ENCODE measurements around the gene PAWR. TPM values are rescaled to one million over a fixed set of nuclear protein-coding genes. Genes with fewer than 3 reads are reported as not detected.
A peak's percentile ranks its signal among the peaks of the same experiment; 100 is the strongest.
"Not testable (repeated sequence)": the region's sequence is repeated elsewhere in the genome, so short reads cannot be mapped to it uniquely, and the experiment has no call there.

PAWR gene
- total and polyA plus RNA-seq, 4 donors = 6.8 to 119 (median 56.4) TPM

DNA sequence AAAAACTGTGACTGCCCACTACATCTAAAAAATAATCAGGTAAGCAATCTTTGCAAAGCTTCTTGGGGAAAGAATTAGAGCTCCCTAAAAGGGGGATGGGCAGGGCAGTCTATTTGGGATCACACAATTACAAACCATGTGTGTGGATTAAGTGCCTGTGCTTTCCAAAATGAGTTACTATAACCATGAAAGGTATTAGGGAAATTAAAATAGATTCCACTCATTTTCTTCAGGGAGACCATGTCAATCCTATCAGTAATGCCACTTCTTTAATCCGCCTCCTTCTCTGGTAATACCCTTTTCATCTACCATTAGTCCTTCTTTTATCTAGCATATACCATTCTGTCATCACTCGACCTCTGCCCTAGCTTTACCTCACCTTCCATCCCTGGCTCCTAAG, 53.7 kb downstream of the PAWR start:
- Histone ChIP-seq H3K9me3 (ENCODE audit: control insufficient read depth in 4 of 4, insufficient read depth in 3 of 4, low read length in 3 of 4) (no peaks in the 10 kb centered on the region), H3K4me3 (no peak overlapping the region), H3K27me3 (ENCODE audit: control insufficient read depth in 3 of 3, insufficient read depth in 3 of 3, low read length in 2 of 3) (no peaks in the 10 kb centered on the region), H3K36me3 (ENCODE audit: control insufficient read depth in 4 of 4, insufficient read depth in 4 of 4, low read length in 4 of 4) (no peaks in the 10 kb centered on the region), H3K27ac (ENCODE audit: low read depth in 1 of 2, low read length in 1 of 2) (no peak overlapping the region), H3K9ac (ENCODE audit: insufficient read depth in 1 of 2, low read length in 2 of 2) (no peak overlapping the region), H3K4me1 (ENCODE audit: control insufficient read depth in 5 of 5, insufficient read depth in 5 of 5, low read length in 5 of 5) (no peaks in the 10 kb centered on the region)
- ATAC-seq (ENCODE audit: insufficient read depth, low FRiP score) = no peak
- WGBS, 2 donors = 93 to 96% methylated on average over 2 of the region's 2 CpGs
- TF ChIP-seq, protein P1, sequence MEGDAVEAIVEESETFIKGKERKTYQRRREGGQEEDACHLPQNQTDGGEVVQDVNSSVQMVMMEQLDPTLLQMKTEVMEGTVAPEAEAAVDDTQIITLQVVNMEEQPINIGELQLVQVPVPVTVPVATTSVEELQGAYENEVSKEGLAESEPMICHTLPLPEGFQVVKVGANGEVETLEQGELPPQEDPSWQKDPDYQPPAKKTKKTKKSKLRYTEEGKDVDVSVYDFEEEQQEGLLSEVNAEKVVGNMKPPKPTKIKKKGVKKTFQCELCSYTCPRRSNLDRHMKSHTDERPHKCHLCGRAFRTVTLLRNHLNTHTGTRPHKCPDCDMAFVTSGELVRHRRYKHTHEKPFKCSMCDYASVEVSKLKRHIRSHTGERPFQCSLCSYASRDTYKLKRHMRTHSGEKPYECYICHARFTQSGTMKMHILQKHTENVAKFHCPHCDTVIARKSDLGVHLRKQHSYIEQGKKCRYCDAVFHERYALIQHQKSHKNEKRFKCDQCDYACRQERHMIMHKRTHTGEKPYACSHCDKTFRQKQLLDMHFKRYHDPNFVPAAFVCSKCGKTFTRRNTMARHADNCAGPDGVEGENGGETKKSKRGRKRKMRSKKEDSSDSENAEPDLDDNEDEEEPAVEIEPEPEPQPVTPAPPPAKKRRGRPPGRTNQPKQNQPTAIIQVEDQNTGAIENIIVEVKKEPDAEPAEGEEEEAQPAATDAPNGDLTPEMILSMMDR (IDR thresholded peaks at IDR 0.05; ENCODE audit: control extremely low read depth, extremely low read depth) = no peak
- DNase-seq = no peak

DNA sequence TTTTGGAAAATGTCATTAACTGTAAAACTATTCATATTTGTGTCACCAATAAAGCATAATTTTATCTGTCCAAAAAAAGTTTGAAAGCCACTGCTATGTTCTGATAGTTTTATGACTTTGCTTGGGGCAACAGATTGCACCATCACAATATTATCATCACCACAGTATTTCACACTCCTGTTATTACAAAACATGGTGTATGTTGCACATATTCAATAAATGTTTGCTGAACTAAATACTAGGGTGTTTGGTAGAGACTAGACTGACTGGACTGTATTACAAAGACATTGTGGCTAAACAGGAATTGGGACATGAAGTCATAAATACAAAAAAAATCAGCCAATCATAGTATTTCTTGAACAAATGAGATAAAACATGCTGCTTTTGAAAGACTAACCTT, 55.1 kb downstream of the PAWR start:
- H3K27ac ChIP-seq (ENCODE audit: low read depth in 1 of 2, low read length in 1 of 2) = no peak overlapping the region
- no peaks in the 10 kb centered on the region for H3K27me3 ChIP-seq (ENCODE audit: control insufficient read depth in 3 of 3, insufficient read depth in 3 of 3, low read length in 2 of 3)
- ATAC-seq (ENCODE audit: insufficient read depth, low FRiP score) (no peak), DNase-seq (peak in 2 of 3 donors; percentile 16 to 36)
- H3K4me3 ChIP-seq = no peak overlapping the region
- no peaks in the 10 kb centered on the region for H3K36me3 ChIP-seq (ENCODE audit: control insufficient read depth in 4 of 4, insufficient read depth in 4 of 4, low read length in 4 of 4)
- H3K9ac ChIP-seq (ENCODE audit: insufficient read depth in 1 of 2, low read length in 2 of 2) = no peak overlapping the region
- no peaks in the 10 kb centered on the region for H3K9me3 ChIP-seq (ENCODE audit: control insufficient read depth in 4 of 4, insufficient read depth in 3 of 4, low read length in 3 of 4)
- H3K4me1 ChIP-seq (ENCODE audit: control insufficient read depth in 5 of 5, insufficient read depth in 5 of 5, low read length in 5 of 5) = no peaks in the 10 kb centered on the region
- TF ChIP-seq, protein P1 (IDR thresholded peaks at IDR 0.05; ENCODE audit: control extremely low read depth, extremely low read depth) = no peak

DNA sequence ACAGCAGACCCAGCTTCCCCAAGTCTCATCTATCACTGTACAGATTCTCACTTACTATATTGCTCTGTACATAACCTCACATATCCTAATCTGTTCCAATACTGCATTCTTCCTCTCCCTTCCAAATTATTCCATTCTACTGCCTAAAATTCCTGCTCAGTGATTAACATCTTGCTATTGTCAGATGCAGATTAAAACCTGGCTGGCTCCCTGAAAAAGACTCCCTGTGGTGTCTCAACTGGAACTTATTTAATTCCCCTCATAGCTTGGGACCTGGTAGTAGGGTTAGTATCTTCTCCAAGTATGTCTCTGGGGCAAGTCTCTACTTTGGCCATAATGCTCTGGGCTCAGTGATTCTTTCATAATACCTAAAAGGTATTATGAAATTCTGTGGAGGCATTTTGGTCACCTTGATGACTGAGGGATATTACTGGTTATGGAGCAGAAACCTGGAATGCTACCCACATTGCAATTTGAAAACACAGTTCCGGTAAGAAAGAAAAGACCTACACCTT, 55.8 kb downstream of the PAWR start:
- TF ChIP-seq, protein P1 (IDR thresholded peaks at IDR 0.05; ENCODE audit: control extremely low read depth, extremely low read depth) = no peak
- Histone ChIP-seq H3K9me3 (ENCODE audit: control insufficient read depth in 4 of 4, insufficient read depth in 3 of 4, low read length in 3 of 4) (no peaks in the 10 kb centered on the region), H3K36me3 (ENCODE audit: control insufficient read depth in 4 of 4, insufficient read depth in 4 of 4, low read length in 4 of 4) (no peaks in the 10 kb centered on the region), H3K27me3 (ENCODE audit: control insufficient read depth in 3 of 3, insufficient read depth in 3 of 3, low read length in 2 of 3) (no peaks in the 10 kb centered on the region), H3K27ac (ENCODE audit: low read depth in 1 of 2, low read length in 1 of 2) (no peak overlapping the region), H3K4me1 (ENCODE audit: control insufficient read depth in 5 of 5, insufficient read depth in 5 of 5, low read length in 5 of 5) (no peaks in the 10 kb centered on the region), H3K9ac (ENCODE audit: insufficient read depth in 1 of 2, low read length in 2 of 2) (no peak overlapping the region), H3K4me3 (no peak overlapping the region)
- no peak for DNase-seq
- WGBS, 2 donors = 69 to 97% methylated on average over 1 of the region's 1 CpG
- ATAC-seq (ENCODE audit: insufficient read depth, low FRiP score) = no peak

DNA sequence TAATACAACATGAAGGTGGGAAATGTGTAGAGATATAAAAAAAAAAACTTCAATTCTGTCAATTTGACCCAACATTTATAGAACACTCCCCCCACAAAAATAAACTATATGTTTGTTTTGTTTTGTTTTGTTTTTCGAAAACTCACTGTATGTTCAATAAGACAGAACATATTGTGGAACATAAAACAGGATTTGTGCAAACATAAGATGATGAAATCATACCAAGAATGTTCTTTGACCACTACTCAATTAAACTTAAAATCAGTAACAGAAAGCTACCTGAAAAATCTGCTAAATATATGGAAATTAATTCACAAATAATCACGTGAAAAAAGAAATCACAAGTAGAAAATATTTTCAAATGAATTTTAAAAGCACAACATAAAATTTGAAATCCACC, 61.2 kb downstream of the PAWR start:
- no peaks in the 10 kb centered on the region for H3K36me3 ChIP-seq (ENCODE audit: control insufficient read depth in 4 of 4, insufficient read depth in 4 of 4, low read length in 4 of 4)
- ATAC-seq (ENCODE audit: insufficient read depth, low FRiP score) (no peak), DNase-seq (no peak)
- no peak overlapping the region for H3K9ac ChIP-seq (ENCODE audit: insufficient read depth in 1 of 2, low read length in 2 of 2)
- H3K9me3 ChIP-seq (ENCODE audit: control insufficient read depth in 4 of 4, insufficient read depth in 3 of 4, low read length in 3 of 4) = no peaks in the 10 kb centered on the region
- H3K27me3 ChIP-seq (ENCODE audit: control insufficient read depth in 3 of 3, insufficient read depth in 3 of 3, low read length in 2 of 3) = no peaks in the 10 kb centered on the region
- WGBS, 2 donors = 88 to 93% methylated on average over 2 of the region's 2 CpGs
- TF ChIP-seq, protein P1 (IDR thresholded peaks at IDR 0.05; ENCODE audit: control extremely low read depth, extremely low read depth) = no peak
- H3K4me1 ChIP-seq (ENCODE audit: control insufficient read depth in 5 of 5, insufficient read depth in 5 of 5, low read length in 5 of 5) = no peaks in the 10 kb centered on the region
- no peak overlapping the region for H3K27ac ChIP-seq (ENCODE audit: low read depth in 1 of 2, low read length in 1 of 2)
- H3K4me3 ChIP-seq = no peak overlapping the region

DNA sequence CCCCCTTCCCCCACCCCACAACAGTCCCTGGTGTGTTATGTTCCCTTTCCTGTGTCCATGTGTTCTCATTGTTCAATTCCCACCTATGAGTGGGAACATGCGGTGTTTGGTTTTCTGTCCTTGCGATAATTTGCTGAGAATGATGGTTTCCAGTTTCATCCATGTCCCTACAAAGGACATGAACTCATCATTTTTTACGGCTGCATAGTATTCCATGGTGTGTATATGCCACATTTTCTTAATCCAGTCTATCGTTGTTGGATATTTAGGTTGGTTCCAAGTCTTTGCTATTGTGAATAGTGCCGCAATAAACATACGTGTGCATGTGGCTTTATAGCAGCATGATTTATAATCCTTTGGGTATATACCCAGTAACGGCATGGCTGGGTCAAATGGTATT, 64.0 kb downstream of the PAWR start:
- 94% methylated on average over 7 of the region's 7 CpGs for WGBS, 2 donors
- not testable (repeated sequence) for DNase-seq; H3K27me3 ChIP-seq (ENCODE audit: control insufficient read depth in 3 of 3, insufficient read depth in 3 of 3, low read length in 2 of 3); H3K36me3 ChIP-seq (ENCODE audit: control insufficient read depth in 4 of 4, insufficient read depth in 4 of 4, low read length in 4 of 4); H3K4me1 ChIP-seq (ENCODE audit: control insufficient read depth in 5 of 5, insufficient read depth in 5 of 5, low read length in 5 of 5); H3K9ac ChIP-seq (ENCODE audit: insufficient read depth in 1 of 2, low read length in 2 of 2); H3K4me3 ChIP-seq; H3K27ac ChIP-seq (ENCODE audit: low read depth in 1 of 2, low read length in 1 of 2); ATAC-seq (ENCODE audit: insufficient read depth, low FRiP score); H3K9me3 ChIP-seq (ENCODE audit: control insufficient read depth in 4 of 4, insufficient read depth in 3 of 4, low read length in 3 of 4)

Data from lung (tissue), 12 donors.